ENCODE results near the gene RELL2.

RELL2 gene

DNA sequence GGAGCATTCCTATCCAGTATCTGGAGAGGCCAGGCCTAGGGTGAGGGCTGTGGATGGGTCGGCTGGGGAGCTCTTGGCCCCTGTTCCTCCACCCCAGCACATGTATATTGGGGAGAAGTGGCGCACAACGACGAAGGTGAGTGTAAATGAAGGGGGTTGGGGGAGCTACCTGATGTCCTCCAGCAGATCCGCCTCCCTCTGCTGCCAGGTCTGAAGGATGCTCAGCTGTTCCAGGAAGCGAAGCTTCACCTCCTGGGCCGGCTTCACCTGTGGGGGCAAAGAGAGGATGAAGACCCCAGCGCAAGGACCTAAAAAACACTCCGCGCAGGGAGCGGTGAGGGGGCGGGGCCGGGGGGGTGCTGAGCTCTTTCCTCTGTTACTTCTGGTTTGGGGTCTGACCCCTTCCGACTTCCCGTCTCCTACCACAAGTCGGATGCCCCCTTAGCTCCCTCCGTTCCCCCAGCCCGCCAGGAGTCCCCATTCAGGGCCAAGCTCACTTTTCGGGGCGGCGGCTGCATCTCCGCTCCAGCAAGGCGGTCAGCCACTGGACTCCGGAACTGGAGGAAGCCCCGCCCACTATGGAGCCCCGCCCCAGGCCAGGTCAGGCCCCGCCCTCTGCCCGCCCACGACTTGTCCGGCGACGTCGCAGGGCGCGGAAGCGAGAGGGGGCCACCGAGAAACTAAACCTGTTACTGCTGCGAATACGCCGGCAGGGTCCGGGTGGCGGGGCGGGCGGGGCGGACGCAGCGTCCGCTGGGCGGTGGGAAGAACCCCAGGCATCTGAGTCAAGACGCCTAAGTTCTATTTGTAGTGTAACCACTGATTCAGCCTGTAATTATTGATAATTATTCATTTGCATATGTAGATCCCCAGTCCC, 14.3 kb downstream of the RELL2 start, which contains the start of gene FCHSD1:
Gene FCHSD1 (minus strand): TSS at position 568 of the 877 bp plus-strand sequence. CDS start 50 bp downstream, at position 518.
- DNase-seq, result no peak

DNA sequence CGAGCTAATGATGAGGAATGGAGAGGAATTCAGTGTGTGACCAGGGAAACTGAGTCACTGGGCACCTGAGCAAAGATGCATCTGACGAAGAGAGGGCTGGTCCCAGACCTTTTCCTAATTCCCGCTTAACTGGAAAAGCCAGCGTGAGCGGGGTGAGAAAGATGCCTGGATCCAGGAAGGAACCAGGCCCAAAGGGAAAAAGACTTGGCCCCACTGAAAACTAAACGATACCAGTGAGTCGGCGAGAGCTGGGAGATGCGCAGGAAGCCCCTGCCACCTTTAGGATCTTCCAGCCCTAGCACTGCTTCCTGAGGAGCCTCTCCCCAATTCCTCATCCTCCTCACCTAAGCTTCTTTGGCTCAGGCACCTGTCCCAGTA, 14.9 kb downstream of the RELL2 start:
- no peak for DNase-seq

DNA sequence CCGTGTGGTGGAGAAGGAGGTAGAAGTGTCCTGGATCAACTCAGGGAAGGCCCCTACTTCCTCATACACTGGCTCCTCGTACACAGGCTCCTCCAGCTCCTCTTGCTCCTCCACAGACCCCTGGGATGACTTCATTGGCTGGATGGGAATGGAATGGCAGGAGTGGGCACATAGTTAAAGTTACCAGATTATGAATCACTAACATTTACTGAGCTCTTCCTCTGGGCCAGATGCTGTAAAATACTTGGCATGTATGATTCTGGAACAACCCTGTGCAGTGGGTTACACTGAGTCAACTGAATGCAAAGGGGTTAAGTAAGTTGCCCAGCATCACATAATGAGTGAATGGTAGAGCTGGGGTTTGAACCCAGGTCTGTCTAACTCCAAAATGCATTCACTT, 17.5 kb downstream of the RELL2 start:
- no peak for DNase-seq

DNA sequence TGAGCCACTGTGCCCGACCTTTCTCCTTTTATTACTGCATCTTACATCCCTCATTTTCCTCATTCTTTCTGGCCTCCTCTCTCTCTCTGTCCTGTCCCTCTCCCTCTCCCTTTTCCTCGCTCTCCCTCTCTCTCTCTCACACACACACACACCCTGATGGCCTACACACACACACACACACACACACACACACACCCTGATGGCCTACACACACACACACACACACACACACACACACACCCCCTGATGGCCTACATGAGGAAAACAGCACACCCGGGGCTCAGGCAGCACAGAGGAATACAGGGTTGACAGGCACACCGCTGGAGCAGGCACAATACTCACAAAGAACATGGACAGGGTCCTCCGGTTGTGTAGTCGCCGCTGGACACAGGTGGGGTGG, 18.2 kb downstream of the RELL2 start:
- no peak for DNase-seq

DNA sequence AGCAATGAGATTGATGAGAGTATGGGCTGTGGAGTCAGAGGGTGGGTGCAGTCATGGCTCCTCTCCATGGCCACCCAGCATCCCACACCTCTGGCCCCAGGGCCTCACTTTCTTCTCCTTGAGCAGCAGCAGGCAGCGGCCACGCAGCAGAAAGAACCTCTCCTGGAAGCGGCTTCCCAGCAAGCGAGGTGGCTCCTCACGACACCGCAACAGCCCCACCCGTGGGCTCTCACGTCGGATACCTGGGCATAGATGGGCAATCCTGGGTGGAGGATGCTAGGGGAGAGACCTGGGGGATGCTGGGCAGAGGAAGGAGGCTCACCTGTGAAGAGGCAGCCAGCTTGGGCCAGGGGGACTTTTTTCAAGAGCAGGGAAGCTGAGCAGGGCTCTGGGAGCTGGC, 19.6 kb downstream of the RELL2 start:
- no peak for DNase-seq

DNA sequence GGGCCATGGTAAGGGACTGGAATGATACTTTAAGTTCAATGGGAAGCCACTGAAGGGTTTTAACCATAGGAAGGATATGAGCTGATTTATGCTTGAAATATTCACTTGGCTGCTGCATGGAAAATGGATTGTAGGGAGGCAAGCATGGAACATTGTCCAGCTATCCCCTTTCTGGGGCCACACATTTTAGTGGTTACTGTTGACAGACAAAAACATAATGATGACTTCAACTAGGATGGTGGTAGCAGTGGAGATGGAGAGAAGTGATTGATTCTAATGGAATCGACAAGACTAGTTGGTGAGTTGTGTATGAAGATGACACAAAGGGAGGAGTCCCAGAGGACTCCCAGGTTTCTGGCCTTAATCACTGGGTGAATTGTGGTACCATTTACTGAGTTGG, 20.6 kb downstream of the RELL2 start:
- DNase-seq, result no peak

DNA sequence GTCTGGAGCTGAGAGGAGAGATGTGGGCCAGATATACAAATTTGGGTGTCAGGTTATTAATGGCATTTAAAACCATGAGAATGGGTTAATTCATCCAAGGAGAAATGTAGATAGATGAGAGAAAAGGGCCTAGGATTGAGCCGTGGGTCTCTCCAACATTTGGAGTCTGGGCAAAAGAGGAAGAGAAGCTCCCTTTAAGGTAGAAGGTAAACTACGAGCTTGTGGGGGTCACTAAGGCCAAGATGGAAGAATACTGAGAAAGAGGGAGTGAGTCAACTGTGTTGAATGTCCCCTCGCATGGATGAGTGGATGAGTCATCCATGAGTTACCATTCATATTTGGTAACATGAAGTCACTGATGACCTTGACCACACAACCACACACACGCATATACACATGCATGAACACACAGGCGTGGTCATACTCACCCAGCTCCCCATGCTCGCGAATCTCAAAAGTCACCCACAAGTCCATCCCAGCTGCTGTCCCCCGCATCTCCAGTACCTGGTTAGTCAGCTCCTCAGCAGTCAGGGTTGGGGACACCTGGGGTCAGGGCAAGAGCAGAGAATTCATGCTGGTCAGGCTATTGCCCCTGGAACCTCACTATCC, 21.2 kb downstream of the RELL2 start:
- no peak for DNase-seq

DNA sequence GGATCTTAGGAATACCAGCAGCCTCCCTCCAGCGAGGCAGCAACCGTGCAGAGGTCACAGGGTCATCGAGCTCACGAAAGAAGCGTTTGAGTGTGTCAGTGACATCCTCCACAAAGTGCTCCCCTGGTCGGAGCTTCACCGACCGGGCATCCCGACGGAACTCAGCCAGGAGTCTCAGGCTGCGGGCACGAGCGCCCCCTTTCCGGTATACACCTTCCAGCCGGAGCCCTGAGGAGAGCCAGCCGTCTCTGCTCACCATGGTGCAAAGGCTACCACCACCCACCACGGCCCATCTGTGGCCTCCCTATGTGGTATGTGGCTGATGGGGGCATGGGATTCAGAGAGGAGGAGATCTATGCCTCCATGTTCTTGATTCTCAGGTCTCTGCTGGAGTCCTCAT, 25.2 kb downstream of the RELL2 start:
- no peak for DNase-seq

DNA sequence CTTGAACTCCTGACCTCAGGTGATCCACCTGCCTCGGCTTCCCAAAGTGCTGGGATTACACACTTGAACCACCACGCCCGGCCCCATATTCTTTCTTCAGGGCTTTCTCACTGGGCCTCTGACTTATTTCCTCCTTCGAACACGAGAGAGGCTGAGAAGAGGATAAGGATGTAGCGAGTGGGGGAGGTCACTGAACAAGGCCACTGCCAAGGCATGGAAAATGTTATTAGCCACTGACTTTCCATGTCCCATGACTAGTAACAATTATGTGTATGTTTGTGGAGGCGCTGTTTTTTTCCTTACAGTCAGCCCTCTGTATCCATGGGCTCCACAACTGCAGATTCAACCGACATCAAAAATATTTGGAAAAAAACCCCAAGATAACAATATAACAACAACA, 26.7 kb downstream of the RELL2 start:
- DNase-seq, result no peak

DNA sequence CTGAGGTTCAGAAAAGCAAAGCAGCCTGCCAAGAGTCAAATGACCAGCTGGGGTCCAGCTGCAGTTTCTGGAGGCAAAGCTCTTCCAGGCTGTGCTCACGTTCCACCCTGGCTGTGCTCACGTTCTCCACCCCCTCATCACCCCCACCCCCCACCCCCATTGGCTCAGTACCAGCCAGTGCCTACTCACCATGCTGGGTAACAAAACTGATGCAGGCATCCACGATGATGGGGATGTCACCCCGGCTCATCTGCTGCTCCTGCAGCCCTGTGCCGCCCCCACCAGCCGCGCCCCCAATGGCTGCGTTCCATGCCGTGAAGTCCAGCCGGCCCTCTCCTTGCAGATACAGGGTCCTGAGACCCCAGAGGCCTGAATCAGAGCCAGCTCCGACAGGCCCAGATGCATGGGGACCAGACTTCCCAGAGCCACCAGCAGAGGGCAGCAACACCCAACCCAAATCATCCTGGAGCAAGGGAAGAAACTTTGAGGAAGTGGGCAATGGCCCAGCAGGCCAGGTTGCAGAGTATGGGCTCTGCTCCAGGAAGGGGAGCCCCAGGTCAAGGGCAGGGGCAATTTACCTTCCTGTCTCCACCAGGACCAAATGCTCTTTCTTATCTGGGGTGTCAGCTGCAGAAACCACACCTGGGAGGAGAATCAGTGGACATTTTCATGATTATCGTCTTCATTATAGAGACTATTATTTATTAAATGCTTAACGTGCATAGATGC, 28.1 kb downstream of the RELL2 start:
- DNase-seq, result no peak

DNA sequence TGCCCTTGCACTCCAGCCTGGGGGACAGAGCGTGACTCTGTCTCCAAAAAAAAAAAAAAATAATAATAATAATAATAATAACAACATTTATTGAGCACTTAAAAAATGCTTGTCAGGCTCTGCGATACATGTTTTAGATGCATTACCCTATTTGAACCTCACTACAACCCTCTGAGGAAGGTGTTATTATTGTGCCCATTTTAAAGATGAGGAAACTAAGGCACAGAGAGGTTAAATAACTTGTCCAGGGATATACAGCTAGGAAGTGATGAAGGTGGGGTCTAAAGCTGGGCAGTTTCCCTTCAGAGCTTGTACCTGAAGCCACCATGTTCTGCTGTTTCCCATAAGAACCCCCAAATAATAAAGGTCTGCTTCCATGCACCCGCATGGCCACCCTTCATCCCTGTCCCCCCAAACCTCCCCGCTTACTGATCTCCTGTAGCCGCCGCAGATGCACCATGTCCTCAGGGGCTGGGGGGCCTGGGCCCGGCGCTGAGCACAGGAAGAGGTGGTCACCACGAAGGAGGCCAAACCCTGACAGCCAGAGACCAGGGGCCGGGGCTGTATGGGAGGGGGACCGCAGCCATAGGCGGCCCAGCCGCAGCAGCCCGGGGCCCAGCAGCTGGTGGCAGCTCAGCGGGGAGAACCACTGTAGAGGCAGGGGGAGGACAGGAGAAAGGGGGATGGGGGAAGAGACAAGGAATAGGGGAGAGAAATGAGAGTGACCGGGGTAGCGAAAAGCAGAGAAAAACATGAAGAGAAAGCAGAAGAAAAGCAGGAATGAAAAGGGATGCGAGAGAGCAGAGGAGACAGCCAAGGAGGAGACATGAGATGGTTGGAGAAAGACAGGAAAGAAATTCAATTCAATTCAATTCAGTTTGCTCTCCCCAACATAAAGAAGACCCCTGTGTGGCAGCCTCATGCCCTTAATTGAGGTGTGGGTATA, 29.5 kb downstream of the RELL2 start:
- no peak for DNase-seq

DNA sequence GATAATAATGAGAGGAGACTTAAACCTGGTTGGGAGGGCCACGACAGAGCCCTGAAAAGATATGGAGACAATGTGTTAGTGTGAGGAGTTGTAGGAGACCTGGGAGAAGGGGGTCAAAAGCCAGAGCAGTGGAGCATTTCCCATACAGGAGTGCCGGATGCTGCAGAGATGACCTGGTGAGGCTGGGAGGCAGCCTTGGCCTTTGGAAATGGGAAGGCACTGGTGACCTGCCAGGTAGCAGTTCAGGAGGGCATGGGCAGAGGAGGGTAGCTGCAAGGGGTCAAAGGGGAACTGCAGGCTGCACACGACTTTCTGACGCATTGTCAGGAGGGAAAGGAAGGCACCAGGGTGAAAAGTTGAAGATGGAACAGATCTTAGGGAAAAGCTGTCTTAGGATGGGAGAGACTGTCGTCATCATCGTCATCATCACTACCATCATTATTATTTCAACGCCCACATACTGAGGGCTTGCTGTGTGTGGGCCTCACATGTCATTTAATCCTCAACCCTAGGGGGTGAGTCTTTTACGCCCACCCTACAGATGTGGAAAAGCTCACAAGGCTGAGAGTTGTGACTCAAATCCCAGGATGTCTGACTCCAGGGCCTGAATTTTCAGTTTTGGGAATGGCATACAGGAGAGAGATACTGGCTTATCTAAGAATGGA, 31.9 kb downstream of the RELL2 start:
- DNase-seq, result no peak

DNA sequence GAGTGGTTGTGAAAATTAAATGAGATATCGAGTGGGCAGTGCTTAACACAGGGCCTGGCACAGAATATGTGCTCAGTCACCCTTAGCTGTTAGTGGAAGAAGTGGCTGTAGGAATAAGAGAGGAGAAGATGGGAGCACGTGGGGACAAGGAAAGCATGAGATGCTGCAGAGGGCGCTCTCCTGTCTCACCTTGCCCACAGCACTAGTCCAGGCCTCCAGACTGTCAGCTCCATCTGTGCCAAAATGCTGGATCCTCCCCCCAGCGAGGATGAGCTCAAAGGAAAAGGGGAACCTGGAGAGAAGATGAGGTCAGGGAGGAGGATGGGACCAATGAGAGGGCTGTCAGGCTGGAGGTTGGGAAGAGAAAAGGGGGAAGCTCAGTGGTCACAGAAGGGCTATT, 32.7 kb downstream of the RELL2 start:
- no peak for DNase-seq

DNA sequence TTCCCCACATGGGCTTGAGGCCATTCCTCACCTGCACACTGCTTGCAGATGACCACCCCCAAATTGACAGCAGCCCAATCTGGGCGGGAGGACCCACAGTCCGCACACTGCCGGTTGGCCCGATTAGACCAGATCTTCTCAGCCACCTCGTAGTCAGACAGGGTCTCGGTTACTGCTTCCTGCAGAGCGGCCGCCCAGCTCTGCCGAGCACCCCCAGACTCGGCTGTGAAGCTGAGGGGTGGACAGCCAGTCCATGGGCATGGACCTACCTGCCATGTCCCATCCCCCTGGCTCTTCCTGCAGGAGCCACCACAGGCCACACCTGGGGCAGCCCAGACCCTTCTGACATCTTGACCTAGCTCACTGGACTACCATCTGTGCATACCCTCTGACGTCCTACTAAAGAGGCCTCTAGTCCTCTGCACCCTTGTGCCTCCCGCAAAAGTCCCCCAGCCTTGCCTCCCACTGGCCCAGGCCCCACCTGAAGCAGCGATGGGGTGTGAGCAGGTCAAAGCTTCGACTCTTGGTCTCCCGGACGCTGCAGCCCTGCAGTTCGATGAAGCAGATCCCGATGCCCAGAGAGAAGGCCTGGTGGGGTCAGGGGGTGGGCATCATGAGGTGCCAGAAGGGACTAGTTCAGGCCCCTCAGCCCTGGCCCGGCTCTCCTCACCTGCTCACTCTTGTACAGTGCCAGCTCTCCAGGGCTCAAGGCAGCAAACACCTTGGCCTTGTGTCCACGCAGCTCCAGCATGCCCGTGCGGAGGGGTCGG, 35.5 kb downstream of the RELL2 start:
- DNase-seq, result no peak

DNA sequence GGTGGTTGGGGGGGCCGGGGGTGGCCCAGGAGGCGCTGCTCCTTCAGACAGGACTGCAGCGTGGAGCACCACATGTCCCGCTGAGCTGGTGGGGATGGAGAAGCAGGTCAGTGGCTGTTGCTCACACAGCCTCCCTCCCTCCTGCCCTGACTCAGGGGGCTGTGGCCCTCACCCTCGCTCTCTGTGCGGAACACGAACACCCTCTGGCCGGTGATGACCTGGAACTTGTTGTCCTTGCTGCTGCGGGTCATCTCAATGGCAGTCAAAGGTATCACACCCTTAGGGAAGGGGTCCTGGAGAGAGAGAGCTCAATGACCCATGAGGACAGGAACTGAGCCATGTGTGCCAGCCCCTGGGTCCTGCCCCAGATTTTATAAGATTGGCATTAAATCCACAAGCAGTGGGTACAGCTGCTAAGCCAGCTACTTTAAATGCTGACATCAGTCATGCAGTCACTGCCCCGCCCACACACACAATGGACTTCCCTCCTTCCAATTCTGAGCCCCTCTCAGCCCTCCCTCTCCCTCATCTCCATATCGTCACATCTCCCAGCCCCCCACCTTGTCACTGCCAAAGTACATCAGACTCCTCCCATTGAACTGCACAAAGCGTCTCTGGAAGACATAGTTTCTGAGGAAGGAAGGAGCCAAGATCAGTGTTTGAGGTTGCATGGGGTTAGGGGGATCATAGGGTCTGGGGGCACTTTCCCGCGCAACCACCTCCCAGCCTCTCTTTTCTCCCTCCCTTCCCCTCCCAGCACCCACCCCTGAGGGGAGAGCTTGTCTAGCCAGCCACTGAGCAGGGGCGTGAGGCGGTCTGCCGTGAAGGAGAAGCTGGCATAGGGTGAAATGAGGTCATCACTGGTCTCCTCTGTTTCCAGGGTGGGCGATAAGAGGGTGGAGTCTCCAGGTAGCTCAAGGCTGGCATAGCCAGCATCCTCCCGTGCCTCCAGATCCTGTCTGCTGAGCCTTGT, 36.3 kb downstream of the RELL2 start:
- no peak for DNase-seq

DNA sequence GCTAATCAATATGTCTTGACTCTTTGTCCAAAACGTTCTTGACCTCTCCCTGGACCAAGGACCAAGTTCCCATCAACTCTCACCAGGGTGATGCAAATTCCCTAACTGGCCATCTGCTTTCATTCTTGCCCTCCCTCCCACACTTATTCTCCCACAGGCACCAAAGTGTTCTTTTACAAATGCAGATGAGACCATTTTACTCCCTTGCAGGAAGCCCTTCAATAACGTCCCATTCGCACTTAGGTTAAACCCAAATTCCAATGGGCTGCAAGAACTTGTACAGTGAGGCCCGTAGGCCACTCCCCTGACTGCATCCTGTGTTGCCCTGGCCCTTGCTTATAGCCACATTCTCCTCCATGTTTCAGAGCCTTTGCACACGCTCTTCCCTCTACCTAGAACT, 38.0 kb downstream of the RELL2 start:
- no peak for DNase-seq

DNA sequence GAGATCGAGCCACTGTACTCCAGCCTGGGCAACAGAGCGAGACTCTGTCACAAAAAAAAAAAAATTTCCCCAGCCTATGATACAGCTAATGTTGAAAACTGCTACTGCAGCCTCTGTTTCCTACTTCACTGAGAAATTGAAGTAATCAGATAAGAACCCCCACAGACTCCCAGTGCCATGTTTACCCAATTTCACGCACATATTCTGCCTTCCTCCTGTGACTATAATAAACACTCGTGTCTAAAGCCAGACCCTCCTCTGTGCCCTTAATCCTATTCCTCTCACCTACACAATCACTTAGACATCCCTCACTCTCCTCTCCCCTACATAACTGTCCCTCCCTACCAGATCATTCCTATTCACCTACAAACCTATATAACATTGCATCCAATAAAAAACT, 38.9 kb downstream of the RELL2 start:
- DNase-seq, result no peak

DNA sequence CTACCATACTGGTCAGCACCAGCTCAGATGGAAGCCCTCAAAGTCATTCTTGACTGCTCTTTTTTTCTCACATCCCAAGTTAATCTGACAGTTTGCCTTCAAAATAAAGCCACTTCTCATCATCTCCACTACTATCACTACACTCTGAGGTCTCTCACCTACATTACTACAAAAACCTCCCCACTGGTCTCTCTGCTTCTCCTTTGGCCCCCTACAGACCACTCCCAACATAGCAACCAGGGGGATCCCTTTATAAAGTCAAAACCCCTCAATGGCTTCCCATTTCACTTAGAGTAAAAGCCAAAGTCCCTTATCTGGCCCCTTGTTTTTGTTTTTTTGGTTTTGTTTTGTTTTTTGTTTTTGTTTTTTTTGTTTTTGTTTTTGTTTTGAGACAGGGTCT, 40.6 kb downstream of the RELL2 start:
- no peak for DNase-seq

DNA sequence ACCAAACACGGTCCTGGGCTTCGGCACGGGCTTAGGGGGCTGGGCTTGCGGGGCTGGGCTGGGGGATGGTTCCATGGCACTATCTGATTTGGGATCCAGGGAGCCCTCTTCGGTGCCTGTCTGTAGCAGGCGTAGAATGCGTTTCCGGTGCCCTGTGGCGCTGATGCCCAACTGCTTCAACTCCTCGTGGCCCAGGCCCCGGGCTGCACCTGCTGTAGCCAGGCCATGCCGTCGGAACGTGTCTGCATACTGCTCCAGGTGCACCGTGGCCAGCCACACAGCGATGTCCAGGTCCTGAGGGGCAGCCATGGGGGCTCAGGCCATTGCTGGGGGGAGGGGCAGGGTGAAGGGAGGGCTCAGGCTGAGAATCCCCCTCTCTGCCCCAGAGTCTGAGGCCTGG, 43.4 kb downstream of the RELL2 start:
- no peak for DNase-seq

DNA sequence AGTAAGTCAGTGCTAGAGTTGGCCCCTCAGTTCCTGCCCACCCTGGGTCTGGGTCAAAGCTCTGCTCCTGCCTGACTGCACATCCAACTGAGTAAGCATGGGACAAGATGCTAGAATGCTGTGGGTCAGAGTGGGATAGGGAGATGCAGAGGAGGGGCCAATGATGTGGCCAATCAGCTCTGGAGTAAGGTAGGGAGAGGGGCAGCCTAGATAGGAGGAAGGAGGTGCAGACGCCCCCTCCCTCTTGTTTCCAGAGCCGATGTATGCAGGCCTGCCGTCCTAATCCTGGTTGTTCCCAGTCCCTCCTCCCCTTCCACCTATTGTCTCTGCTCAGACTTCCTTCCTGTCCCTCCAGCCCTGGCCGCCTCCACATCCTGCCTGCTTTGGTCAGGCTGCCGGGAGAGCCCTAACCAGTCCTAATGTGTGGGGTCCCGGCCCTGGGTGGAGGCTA, 44.0 kb downstream of the RELL2 start:
- peak; percentile 56 for DNase-seq
